H1 (cell line): Measurements from ENCODE around the gene TBC1D3E. TPM values are rescaled to one million over a fixed set of nuclear protein-coding genes. Genes with fewer than 3 reads are reported as not detected.
"Not testable (repeated sequence)": the region's sequence is repeated elsewhere in the genome, so short reads cannot be mapped to it uniquely, and the experiment has no call there.

Experiments
- CTCF ChIA-PET: fragments of 300-600 bp; sonication (Branson Sonifier 250); formaldehyde crosslinking; loops from one replicate; lab custom pipeline; 2021; ENCODE audit not compliant: partially characterized antibody; lab: Charles Lee
- POLR2A ChIA-PET: fragments of 300-600 bp; sonication (Branson Sonifier 250); formaldehyde crosslinking; loops from one replicate; lab custom pipeline; 2021; ENCODE audit warnings: inconsistent platforms; ENCODE audit not compliant: partially characterized antibody; lab: Charles Lee
- DNase-seq, 2 experiments: peaks; one replicate each; pipeline versions ENCODE4 v3.0.0 to v3.0.0-alpha.2; 2010 to 2022; ENCODE audit warnings: low spot score in 2 of 2, low read depth in 1 of 2, mixed read lengths in 1 of 2
- FAIRE-seq: peaks from 2 replicates; lab custom pipeline; 2011; peaks lifted over from hg19 to GRCh38; lab: Jason Lieb, UNC
- H2AFZ ChIP-seq: 2 replicates; pipeline ENCODE4 v1.8.1; 2012; ENCODE audit warnings: low read length, inconsistent platforms
- H2AK5ac ChIP-seq: 2 replicates; pipeline ENCODE4 v1.6.1; 2013; ENCODE audit warnings: low read depth, low read length
- H2BK120ac ChIP-seq: replicated peaks from 2 replicates; pipeline ENCODE3; 2013; ENCODE audit warnings: low read depth, low read length, inconsistent platforms
- H2BK12ac ChIP-seq: 2 replicates; pipeline ENCODE4 v1.6.1; 2013; ENCODE audit warnings: low read depth, low read length
- H2BK15ac ChIP-seq: 2 replicates; pipeline ENCODE4 v1.6.1; 2013; ENCODE audit warnings: low read length
- H2BK20ac ChIP-seq: 2 replicates; pipeline ENCODE4 v1.6.1; 2013; ENCODE audit warnings: low read length
- H2BK5ac ChIP-seq: 2 replicates; pipeline ENCODE4 v1.6.1; 2013; ENCODE audit warnings: low read depth, low read length
- H3K14ac ChIP-seq: 2 replicates; pipeline ENCODE4 v1.6.1; 2013; ENCODE audit warnings: inconsistent platforms; ENCODE audit not compliant: insufficient read length
- H3K18ac ChIP-seq: 2 replicates; pipeline ENCODE4 v1.6.1; 2013; ENCODE audit warnings: low read length; ENCODE audit errors: extremely low read depth
- H3K23ac ChIP-seq: 2 replicates; pipeline ENCODE4 v1.6.1; 2013; ENCODE audit warnings: inconsistent platforms; ENCODE audit not compliant: insufficient read length
- H3K23me2 ChIP-seq: 2 replicates; pipeline ENCODE4 v1.6.1; 2013; ENCODE audit warnings: low read depth, low read length
- H3K27ac ChIP-seq: 2 replicates; pipeline ENCODE4 v1.6.1; 2011; ENCODE audit warnings: low read depth, low read length, inconsistent platforms
- H3K27me3 ChIP-seq, 4 experiments: replicated peaks in 1 of 4; 1 replicate in 1 of 4; 2 replicates in 3 of 4; pipeline versions ENCODE4 v1.6.1 to v1.8.1; 2011 to 2013; ENCODE audit warnings: low read length in 3 of 4, mild to moderate bottlenecking in 3 of 4, inconsistent platforms in 2 of 4, mixed read lengths in 2 of 4, moderate library complexity in 1 of 4; ENCODE audit not compliant: control insufficient read depth in 3 of 4, insufficient read depth in 3 of 4; ENCODE audit errors: extremely low read depth in 1 of 4
- H3K36me3 ChIP-seq, 4 experiments: 2 replicates each; pipeline versions ENCODE4 v1.6.1 to v1.8.1; 2011 to 2013; ENCODE audit warnings: mild to moderate bottlenecking in 4 of 4, low read length in 3 of 4, moderate library complexity in 2 of 4, control low read depth in 1 of 4, inconsistent platforms in 1 of 4; ENCODE audit not compliant: insufficient read depth in 4 of 4, control insufficient read depth in 2 of 4
- H3K4ac ChIP-seq: replicated peaks from 2 replicates; pipeline ENCODE3; 2013; ENCODE audit warnings: low read length, low read depth, mixed read lengths, inconsistent platforms; ENCODE audit not compliant: insufficient read length
- H3K4me1 ChIP-seq, 4 experiments: replicated peaks in 1 of 4; 1 replicate in 1 of 4; 2 replicates in 3 of 4; pipeline versions ENCODE4 v1.6.1 to v1.8.1; 2011 to 2013; ENCODE audit warnings: low read length in 3 of 4, inconsistent platforms in 2 of 4, mixed read lengths in 1 of 4; ENCODE audit not compliant: insufficient read depth in 4 of 4, control insufficient read depth in 3 of 4
- H3K4me2 ChIP-seq, 2 experiments: 2 replicates each; pipeline versions ENCODE4 v1.6.1 to v1.8.1; 2011 to 2013; ENCODE audit warnings: low read depth in 2 of 2, low read length in 2 of 2, control low read depth in 1 of 2, inconsistent platforms in 1 of 2, mild to moderate bottlenecking in 1 of 2; ENCODE audit not compliant: insufficient read depth in 1 of 2
- H3K4me3 ChIP-seq, 4 experiments: fragments of 200-600, 300-600 bp in 1 of 4; sonication (generic), shearing (Covaris generic), sonication (Bioruptor Twin) in 1 of 4; 2 replicates each; pipeline versions ENCODE4 v1.5.1 to v1.8.1; 2011 to 2016; ENCODE audit warnings: low read length in 4 of 4, low read depth in 3 of 4, control low read depth in 2 of 4, inconsistent platforms in 2 of 4, mild to moderate bottlenecking in 2 of 4, mixed read lengths in 1 of 4, moderate library complexity in 1 of 4; ENCODE audit not compliant: insufficient read depth in 2 of 4; ENCODE audit errors: extremely low read depth in 1 of 4
- H3K56ac ChIP-seq: replicated peaks from 2 replicates; pipeline ENCODE3; 2013; ENCODE audit warnings: low read depth, mild to moderate bottlenecking, mixed read lengths, low read length, inconsistent platforms; ENCODE audit not compliant: insufficient read length
- H3K79me1 ChIP-seq: 2 replicates; pipeline ENCODE4 v1.6.1; 2013; ENCODE audit warnings: low read depth, low read length, control low read depth
- H3K79me2 ChIP-seq, 2 experiments: 2 replicates each; pipeline versions ENCODE4 v1.6.1 to v1.8.1; 2012 to 2013; ENCODE audit warnings: low read length in 2 of 2, mild to moderate bottlenecking in 2 of 2, inconsistent platforms in 1 of 2; ENCODE audit not compliant: insufficient read depth in 2 of 2, control insufficient read depth in 1 of 2
- H3K9ac ChIP-seq, 4 experiments: replicated peaks in 1 of 4; 1 replicate in 1 of 4; 2 replicates in 3 of 4; pipeline versions ENCODE4 v1.6.1 to v1.8.1; 2011 to 2013; ENCODE audit warnings: low read depth in 3 of 4, low read length in 3 of 4, control low read depth in 2 of 4, mild to moderate bottlenecking in 2 of 4, moderate library complexity in 2 of 4, inconsistent platforms in 1 of 4; ENCODE audit errors: extremely low read depth in 1 of 4
- H3K9me3 ChIP-seq, 2 experiments: 2 replicates each; pipeline versions ENCODE4 v1.6.1 to v1.8.1; 2012 to 2013; ENCODE audit warnings: mild to moderate bottlenecking in 2 of 2, moderate library complexity in 2 of 2, control low read depth in 1 of 2, inconsistent platforms in 1 of 2, low read depth in 1 of 2, low read length in 1 of 2, mixed read lengths in 1 of 2; ENCODE audit not compliant: insufficient read depth in 2 of 2
- H4K20me1 ChIP-seq, 2 experiments: replicated peaks in 1 of 2; 2 replicates each; pipeline versions ENCODE3 to v1.8.1; 2011 to 2013; ENCODE audit warnings: inconsistent platforms in 2 of 2, low read length in 2 of 2, mild to moderate bottlenecking in 1 of 2; ENCODE audit not compliant: insufficient read depth in 2 of 2, control insufficient read depth in 1 of 2
- H4K5ac ChIP-seq: 2 replicates; pipeline ENCODE4 v1.6.1; 2013; ENCODE audit warnings: low read length, low read depth, mixed read lengths, inconsistent platforms; ENCODE audit not compliant: insufficient read length
- H4K8ac ChIP-seq: 2 replicates; pipeline ENCODE4 v1.8.0; 2013; ENCODE audit warnings: mild to moderate bottlenecking, moderate library complexity, low read length, inconsistent platforms; ENCODE audit not compliant: insufficient read depth; ENCODE audit errors: extremely low read depth
- H4K91ac ChIP-seq: replicated peaks from 2 replicates; pipeline ENCODE3; 2013; ENCODE audit warnings: low read length, mixed read lengths, inconsistent platforms; ENCODE audit not compliant: insufficient read length
- WGBS, 2 experiments: shearing (Covaris generic) in 1 of 2; methylation state at CpG; one replicate each; pipeline versions ENCODE4 v1.1.6 to v1.1.7; 2013 to 2015; ENCODE audit warnings: low lambda C conversion rate in 2 of 2, mixed read lengths in 2 of 2, inconsistent platforms in 1 of 2, low coverage in 1 of 2, missing lambda C conversion rate in 1 of 2; ENCODE audit not compliant: insufficient replicate concordance in 2 of 2, insufficient coverage in 1 of 2, insufficient read length in 1 of 2; ENCODE audit errors: extremely low coverage in 1 of 2, missing lambda C conversion rate in 1 of 2; 5-methylcytosine and 5-hydroxymethylcytosine counted together
- polyA plus RNA-seq, 7 experiments: library from polyadenylated mRNA; depleted of rRNA in 3 of 7; stranded (reverse) in 5 of 7; unstranded in 2 of 7; fragments of >200 nt in 5 of 7; fragments of 200-250 nt in 2 of 7; gene quantifications; 1 replicate in 5 of 7; 2 replicates in 1 of 7; 4 replicates in 1 of 7; pipeline versions ENCODE4 v1.2.1 to v1.2.3, GENCODE V29; 2011 to 2013; ENCODE audit warnings: missing spikeins in 2 of 7, mixed read lengths in 2 of 7
- total RNA-seq: library from RNA; stranded (reverse); fragmentation: NEBNext Ultra II Directional; extraction: Animal tissue kit (Norgen Biotek cat#: 25700); gene quantifications from 2 replicates; pipeline ENCODE4 v1.2.1, GENCODE V29; 2021

Gene TBC1D3E
- total and polyA plus RNA-seq, 2 of the 8 experiments (the other 6 are each of a cell fraction or from before 2014, with no cell fraction given), result not detected

GRCh38 chr17:38088120-38088519, 39.6 kb upstream of the TBC1D3E start:
- H3K9me3 ChIP-seq, CTCF ChIA-PET, H4K20me1 ChIP-seq, H3K18ac ChIP-seq, H2AK5ac ChIP-seq, H3K23me2 ChIP-seq, H3K23ac ChIP-seq, FAIRE-seq, H3K79me2 ChIP-seq, H3K14ac ChIP-seq, H2BK120ac ChIP-seq, DNase-seq, POLR2A ChIA-PET, H3K4me3 ChIP-seq, H4K8ac ChIP-seq, H3K27ac ChIP-seq, H3K79me1 ChIP-seq, H2BK20ac ChIP-seq, H2BK15ac ChIP-seq, H3K4me2 ChIP-seq, H3K4ac ChIP-seq, H4K91ac ChIP-seq, H4K5ac ChIP-seq, H2AFZ ChIP-seq, H3K4me1 ChIP-seq, H2BK12ac ChIP-seq, H3K56ac ChIP-seq, H3K36me3 ChIP-seq, H2BK5ac ChIP-seq, H3K27me3 ChIP-seq, H3K9ac ChIP-seq: not testable (repeated sequence)
- 100% methylated on average over 6 of the region's 10 CpGs; no CpG with 5 or more reads in 1 of the 2 experiments for WGBS, 2 experiments

- H3K27me3 ChIP-seq, H4K20me1 ChIP-seq, H3K27ac ChIP-seq, H2BK15ac ChIP-seq, H3K9ac ChIP-seq, H3K4me3 ChIP-seq, H3K9me3 ChIP-seq, H3K14ac ChIP-seq, H3K79me2 ChIP-seq, H3K4ac ChIP-seq, H3K56ac ChIP-seq, H4K91ac ChIP-seq, H2AK5ac ChIP-seq, FAIRE-seq, H3K23ac ChIP-seq, H3K4me1 ChIP-seq, CTCF ChIA-PET, H2BK20ac ChIP-seq, H2BK120ac ChIP-seq, H2BK5ac ChIP-seq, H3K18ac ChIP-seq, POLR2A ChIA-PET, DNase-seq, H2AFZ ChIP-seq, H3K79me1 ChIP-seq, H4K8ac ChIP-seq, H3K36me3 ChIP-seq, H3K23me2 ChIP-seq, H2BK12ac ChIP-seq, H4K5ac ChIP-seq, H3K4me2 ChIP-seq: not testable (repeated sequence)
- no CpG with 5 or more reads among the region's 2 CpGs for WGBS, 2 experiments
Observed at GRCh38 chr17:38094059-38094694, 33.6 kb upstream of the TBC1D3E start.
